Measurements from ENCODE around the gene NANP.
"Not testable (repeated sequence)": the region's sequence is repeated elsewhere in the genome, so short reads cannot be mapped to it uniquely, and the experiment has no call there.

The NANP gene

DNA sequence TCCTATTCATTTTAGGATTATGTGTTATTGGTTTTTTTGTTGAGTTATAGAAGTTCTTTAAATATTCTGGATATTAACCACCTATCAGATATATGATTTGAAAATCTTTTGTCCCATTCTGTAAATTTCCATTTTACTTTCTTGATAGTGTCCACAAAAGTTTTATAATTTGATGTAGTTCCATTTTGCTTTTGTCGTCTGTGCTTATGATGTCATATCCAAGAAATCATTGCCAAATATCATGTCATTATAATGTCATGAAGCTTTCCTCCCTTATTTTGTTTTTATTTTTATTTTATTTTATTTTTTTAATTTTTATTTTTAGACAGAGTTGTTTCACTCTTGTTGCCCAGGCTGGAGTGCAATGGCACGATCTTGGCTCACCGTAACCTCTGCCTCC lies 21.0 kb upstream of the NANP start:
- TF ChIP-seq CTCF (conservative IDR thresholded peaks at IDR 0.05), result no peak
- no peak overlapping the region for H3K27ac ChIP-seq

GRCh38 chr20:25643716-25644115 lies 19.9 kb upstream of the NANP start:
- no peak overlapping the region for H3K27ac ChIP-seq
- TF ChIP-seq CTCF (conservative IDR thresholded peaks at IDR 0.05), result no peak

- no peak for TF ChIP-seq CTCF (conservative IDR thresholded peaks at IDR 0.05)
- no peak overlapping the region for H3K27ac ChIP-seq
These were observed 13.4 kb upstream of the NANP start for GRCh38 chr20:25637247-25637646.

DNA sequence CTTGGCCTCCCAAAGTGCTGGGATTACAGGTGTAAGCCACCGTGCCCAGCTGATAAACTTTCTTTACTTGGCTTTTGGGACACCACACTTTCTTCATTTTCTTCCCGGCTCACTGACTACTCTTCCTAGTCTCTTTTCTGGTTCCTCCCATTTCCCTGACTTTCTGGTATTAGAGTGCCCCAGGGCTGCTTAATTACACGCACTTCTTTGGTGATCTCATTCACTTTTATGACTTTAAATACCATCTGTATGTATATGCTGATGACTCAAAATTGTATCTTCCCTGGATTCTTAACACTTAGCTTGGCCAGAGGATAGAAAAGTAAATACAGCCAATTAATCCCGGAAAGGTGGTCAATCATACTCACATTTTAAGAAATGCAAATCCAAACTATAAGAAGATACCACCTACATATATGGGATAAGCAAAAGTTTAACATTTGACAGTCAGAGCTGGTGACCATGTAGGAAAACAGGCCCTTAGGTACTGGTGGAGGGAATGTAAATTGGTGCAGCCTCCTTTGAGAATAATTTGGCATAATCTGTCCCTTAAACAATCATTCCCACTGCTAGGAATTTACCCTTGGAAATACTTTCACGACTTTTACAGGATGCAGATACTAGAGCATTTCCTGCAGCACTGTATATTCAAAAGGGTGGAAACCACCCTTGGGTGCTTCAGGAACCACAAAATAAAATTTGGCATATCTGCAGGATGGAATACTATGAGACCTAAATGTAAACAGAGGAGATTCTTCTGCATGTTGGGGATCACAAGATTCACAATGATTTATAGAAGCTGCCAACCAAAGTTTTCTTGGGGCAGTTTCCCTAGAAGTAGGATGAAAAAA lies 9.4 kb upstream of the NANP start:
- no peak overlapping the region for H3K27ac ChIP-seq
- no peak for TF ChIP-seq CTCF (conservative IDR thresholded peaks at IDR 0.05)

DNA sequence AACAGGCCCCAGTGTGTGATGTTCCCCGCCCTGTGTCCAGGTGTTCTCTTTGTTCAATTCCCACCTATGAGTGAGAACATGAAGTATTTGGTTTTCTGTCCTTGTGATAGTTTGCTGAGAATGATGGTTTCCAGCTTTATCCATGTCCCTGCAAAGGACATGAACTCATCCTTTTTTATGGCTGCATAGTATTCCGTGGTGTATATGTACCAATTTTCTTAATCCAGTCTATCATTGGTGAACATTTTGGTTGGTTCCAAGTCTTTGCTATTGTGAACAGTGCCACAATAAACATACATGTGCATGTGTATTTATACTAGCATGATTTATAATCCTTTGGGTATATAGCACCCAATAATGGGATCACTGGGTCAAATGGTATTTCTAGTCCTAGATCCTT lies 6.8 kb upstream of the NANP start:
- H3K27ac ChIP-seq, result not testable (repeated sequence)

DNA sequence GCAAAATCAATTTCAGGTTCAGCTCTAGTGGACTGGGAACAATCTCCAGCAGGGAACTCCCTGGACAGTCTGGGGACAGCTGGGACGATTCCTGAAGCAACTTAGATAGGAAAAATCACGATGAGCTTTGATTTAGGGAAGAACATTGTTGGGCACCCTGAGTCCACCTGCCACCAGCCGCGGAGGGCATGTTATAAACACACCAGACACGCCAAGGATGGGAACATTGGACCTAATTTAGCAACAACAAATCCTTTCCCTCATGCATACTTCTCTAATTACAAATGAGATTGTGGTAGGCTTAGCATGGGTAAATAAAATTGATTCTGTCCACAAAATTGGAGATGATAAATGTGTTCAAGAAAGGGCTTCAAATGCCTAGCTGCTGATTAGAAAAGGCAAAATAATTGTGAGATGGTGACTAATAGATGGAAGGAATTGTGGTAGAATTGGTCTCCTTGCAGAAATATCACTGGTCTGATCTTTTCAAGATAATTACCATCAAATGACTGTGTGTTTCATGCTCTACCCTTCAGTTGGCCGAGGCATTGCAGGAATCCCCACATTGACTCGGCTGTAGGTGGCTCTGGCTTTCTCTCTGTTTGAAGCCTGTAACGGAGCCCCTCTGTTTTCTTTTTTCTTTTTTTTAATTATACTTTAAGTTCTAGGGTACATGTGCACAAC lies 6.1 kb upstream of the NANP start:
- H3K27ac ChIP-seq, result no peak overlapping the region
- TF ChIP-seq CTCF (conservative IDR thresholded peaks at IDR 0.05), result no peak

DNA sequence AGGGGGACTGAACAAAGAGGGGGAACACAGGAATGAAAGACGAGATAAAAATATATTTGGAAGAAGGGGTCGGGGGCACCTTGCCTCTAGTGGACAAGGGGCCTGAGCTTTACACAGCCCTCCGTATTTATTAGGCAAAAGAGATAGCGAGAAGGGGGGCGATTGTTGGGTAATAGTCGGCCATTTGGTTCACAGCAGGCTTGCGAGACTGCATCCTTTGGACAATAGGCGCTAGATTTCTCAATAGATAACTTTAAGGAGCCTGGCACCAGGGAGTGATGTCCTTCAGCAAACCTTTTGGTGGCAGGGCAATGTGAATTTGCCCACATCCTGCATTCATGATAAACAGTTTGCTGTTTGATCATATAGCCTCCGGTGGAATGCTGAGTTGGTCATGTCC lies 3.0 kb upstream of the NANP start:
- TF ChIP-seq CTCF (conservative IDR thresholded peaks at IDR 0.05), result no peak

GRCh38 chr20:25624500-25624939 lies 706 bp upstream of the NANP start:
- peak overlapping the region; percentile 98 for H3K27ac ChIP-seq
- no peak for TF ChIP-seq CTCF (conservative IDR thresholded peaks at IDR 0.05)

More for the DNA sequence above, 3.0 kb upstream of the NANP start:
- H3K27ac ChIP-seq, result no peak overlapping the region

Data from VCaP (cell line).